SH-SY5Y (cell line): ENCODE measurements around the gene CERKL.

Source experiments
- GATA2 ChIP-seq: IDR thresholded peaks from 2 replicates; pipeline ENCODE4 v1.6.1; 2011; ENCODE audit warnings: mild to moderate bottlenecking, low read depth, low read length
- GATA3 ChIP-seq: IDR thresholded peaks from 2 replicates; pipeline ENCODE4 v1.6.1; 2011; ENCODE audit warnings: low read depth, mild to moderate bottlenecking, low read length, moderate library complexity

- no peak for TF ChIP-seq GATA3
- TF ChIP-seq GATA2, result no peak
Measured at GRCh38 chr2:181658444-181658843, 1.5 kb upstream of the CERKL start.
